SU-DHL-6 (cell line): ENCODE results near the gene SKI.

Experiments
- CTCF ChIP-seq: fragments of 200-600 bp; sonication (generic); IDR thresholded peaks from one replicate; pipeline ENCODE4 v1.5.1; 2017; ENCODE audit warnings: antibody characterized with exemption, mild to moderate bottlenecking, low read length, moderate library complexity; ENCODE audit not compliant: insufficient read depth, poor library complexity, severe bottlenecking
- EZH2phosphoT487 ChIP-seq: fragments of 200-600 bp; sonication (generic), shearing (Covaris generic); conservative IDR thresholded peaks from 2 replicates; pipeline ENCODE4 v1.6.1; 2018; ENCODE audit warnings: mild to moderate bottlenecking, antibody characterized with exemption, low read length, moderate library complexity, mixed read lengths

GRCh38 chr1:2317230-2318065 is 89.3 kb downstream of the SKI start:
- no peak for TF ChIP-seq CTCF
- no peak for TF ChIP-seq EZH2phosphoT487
